SW 1271 (cell line): ENCODE measurements around the gene NEUROD2.

Source experiments
- DNase-seq, 2 experiments: peaks; one replicate each; lab custom pipeline; 2025; lab: John Stamatoyannopoulos, UW

NEUROD2 gene

DNA sequence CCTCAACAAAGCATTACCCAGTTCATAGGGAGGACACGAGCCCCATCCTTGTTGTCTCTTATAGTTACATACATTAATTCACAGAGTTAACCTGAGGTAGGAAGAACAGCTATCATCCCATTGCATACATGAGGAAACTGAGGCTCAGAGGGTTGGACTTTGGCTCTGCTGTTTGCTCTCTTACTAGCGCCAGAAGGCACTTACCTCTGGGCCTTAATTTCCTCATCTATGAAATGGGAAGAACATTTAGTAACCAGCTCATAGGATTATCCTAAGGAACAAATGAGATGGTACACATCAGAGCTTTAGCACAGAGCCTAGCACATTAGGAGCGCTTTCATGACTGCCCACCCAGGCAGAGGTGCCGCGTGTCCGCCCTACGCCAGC lies 27.6 kb downstream of the NEUROD2 start:
- DNase-seq = no peak

DNA sequence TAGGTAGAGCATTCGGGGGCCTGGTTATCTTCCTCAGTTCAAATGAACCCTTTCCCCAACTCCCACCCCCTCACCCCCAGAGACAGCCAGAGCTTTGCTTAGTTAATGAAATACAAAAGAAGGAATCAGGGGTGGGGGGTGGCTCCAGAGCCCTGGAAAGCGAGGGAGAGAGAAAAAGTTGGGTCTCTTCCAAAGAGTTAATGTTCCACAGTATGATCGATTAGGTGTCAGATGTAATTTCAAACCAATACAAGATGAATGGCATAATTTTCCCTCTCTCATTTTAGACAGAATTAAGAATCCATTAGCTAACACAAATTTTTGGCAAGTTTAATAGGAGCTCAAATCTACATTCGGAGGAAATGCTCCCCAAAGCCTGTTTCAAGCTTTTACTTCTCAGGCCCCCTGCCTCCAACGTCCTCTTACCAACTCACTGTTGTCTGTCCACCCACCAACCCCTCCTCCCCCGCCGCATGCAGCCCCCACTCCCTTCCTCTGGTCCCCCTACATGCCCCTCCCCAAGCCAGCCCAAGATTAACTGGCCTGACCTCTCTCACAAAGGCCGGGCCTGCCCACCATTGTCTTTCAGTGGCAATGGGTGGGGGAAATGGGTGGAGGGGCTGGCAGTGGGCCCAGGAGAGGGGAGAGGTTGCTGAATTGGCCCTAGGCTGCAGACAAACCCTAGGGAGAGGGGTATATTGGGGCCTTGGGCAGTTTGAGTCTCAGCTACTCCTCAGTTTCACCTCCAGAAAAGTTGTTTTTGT lies 28.2 kb downstream of the NEUROD2 start:
- DNase-seq = no peak

DNA sequence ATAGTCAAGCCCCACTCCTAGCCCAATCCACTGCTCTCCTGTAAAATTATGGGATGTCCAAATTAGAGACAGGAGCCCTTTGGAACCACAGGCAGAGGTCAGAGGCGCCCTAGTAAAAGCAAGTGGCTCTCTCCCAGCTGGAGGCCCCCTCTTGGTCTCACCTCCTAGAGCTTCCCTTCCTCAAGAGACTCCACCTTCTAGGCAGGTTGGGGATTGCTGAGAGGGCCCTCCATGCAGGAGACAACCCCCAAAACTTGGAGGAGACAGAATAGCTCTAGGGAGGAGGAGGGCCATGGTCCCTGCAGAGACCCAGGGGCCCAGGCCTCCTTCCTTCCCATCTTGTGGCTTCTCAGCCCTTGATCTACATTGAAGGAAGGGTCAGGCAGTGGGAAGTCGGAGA lies 29.4 kb downstream of the NEUROD2 start:
- DNase-seq = no peak

DNA sequence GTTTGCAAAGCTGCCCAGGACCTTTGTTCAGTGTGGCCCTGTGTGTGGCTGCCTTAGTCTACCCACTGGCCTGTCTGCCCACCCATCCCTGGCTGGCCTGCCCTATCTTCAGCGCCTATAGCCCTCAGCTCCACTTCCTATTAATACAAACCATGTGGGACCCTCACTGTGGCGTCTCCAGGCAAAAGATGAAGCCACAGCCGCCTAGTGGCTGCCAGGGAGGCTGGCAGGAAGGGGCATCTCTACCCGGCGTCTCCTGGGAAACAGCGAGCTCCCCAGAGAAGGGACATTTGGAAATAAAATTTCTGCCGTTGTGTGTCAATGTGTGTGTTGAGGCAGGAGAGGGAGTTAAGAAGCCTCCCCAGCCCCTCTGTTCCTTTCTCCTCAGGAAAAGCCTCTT lies 31.5 kb downstream of the NEUROD2 start:
- DNase-seq = no peak

DNA sequence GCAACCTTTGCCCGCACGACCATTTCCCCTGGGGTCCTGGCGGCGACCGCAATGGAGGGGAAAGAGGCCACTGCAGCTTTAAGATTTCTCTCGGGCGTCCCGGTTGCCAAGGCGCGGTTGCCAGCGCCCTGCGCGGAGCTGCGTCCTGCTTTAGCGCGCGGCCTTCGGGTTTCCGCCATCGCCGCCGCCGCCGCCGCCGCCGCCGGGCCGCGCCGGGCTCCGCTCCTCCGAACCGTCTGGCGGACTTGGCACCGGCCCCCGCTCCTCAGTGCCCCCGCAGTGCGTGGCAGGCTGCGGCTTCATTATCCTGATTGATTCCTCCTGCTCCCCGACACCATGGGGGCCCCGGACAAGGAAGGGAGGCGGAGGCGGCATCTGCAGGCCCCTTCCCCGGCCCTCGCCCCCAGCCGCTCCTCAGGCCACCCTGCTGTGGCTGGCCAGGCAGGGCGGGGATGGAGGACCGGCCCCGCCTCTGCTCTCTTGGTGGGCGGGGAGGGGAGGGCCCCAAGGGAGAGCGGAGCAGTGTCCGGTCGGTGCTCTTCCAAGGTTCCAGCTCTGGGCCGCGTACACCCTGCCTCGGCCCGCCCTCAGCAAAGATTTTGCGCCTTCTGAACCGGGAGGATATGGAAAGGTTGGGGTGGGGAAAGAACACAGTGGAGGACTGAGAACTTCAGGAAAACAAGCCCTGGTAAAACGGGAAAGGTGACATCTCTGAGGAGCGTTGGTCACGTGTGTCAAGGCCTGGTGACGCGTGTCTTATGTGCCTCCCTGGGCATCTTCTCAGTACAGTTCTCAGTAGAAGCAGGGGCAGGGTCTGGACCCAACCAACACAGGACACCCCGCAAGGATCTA lies 34.0 kb downstream of the NEUROD2 start:
- peak; percentile 38 to 72 for DNase-seq

DNA sequence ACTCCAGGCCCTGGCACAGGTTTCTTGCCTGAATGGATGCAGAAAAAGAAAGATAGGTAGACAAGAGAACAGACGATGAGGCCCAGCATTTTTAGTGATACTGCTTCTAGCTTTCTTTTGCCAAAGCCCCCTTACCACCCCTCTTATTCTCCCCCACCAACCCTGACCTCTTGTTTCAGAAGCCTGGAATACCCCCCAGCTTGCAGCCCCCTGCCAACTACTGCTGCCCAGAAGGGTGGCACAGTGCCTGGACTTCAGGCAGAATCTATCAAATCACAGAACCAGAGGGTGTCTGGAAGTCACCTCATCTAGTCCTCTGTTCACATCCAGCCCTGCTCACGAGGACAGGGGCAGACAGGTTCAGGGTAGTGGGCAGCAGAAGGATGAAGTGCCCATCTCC lies 35.6 kb downstream of the NEUROD2 start:
- no peak for DNase-seq

DNA sequence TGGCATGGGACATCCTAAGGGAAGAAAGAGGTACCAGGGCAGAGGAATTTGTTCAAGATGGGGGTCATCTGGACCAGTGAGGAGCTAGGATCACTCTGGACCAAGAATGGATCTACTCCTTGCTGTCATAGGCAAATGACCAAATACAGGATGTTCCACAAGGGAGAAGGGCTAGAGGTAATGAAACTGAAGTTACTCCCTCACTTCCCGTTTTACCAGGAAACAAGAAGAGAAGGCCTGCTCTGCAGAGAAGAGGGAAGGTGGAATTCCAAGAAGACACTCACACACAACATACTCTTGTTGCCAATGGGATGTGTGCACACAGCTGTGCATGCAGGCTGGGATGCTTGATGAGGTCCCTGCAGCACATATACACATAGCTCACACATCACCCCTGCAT lies 38.6 kb downstream of the NEUROD2 start:
- no peak for DNase-seq

DNA sequence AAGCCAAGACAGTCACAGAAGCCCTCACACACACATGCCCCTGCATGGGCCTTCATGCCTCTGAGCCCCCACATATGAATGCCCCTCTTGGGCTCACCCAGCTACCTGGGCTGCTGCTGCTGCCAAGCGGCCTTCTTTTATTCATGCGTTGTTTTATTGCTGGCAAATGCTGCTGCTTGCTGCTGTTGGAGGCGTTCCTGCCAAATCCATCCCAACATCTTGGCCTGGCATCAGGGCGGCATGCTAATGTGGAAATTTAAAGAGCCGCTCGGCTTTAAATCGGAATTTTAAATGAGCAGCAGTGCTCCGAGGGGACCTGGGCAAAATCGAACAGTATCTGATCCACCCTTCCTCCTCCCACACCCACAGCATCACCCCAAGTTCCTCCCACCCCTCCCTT lies 39.0 kb downstream of the NEUROD2 start:
- no peak for DNase-seq

DNA sequence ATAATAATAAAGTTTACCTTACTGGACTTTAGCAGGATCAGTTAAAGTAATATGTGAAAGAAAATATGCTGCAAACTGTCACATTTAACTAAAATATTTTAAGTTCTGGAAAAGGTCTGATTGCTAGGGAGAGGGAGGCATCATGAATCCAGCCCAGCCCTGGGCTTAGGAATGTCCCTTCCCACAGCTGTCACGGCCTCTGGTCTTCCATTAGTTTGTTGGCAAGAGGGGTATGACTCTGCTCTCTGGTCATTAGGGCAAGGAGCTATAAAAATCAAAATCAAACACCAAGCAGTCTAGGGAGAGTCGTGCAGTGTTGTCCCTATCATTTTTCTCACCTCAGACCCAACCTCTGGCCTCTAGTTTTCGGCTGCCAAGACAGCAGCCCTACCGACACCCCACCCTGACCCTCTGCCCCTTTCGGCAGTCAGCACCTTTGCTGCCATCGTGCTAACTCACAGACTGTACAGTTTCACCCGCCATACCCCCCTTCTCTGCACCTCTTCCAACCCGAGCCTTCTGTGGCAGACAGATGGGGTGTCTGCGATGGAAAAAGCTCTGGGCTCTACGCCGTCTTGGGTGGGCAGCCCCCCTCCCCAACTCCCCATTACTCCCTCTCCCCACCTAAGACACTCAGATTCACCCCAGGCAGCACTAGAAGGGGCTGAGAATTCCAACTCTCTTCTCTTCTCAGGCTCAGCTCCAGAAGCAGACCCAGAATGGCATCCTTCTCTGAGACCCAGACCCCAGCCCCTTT lies 41.4 kb downstream of the NEUROD2 start:
- DNase-seq = no peak

DNA sequence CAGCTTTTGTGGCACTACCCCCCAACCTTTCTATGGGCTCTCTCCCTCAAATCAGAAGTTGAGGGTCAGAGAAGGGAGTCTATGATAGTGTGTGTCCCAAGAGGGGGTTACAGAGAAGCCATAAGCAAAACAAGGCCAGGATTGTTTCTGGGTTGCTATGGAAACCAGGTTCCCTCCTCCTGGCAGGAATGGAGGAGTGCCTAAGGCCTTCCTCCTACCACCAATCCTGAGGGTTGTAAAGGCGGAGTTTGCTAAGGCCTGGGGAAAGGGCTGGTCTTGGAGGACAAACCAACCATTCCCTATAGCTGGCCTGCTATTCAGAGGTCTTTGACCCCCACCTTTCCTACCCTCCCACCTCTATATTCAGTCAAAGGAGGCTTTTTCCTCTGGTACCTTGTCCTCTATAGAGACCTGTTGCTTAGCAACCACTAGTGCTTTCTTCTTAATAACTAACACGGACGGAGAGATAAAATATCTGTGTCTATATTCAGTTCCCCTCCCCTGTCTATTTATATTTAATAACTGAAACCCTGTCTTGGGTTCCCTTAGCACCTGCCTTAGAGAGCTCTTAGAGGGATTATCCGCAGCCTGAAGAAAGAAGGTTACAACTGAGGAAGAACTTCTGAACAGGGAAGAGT lies 43.4 kb downstream of the NEUROD2 start:
- DNase-seq = no peak

DNA sequence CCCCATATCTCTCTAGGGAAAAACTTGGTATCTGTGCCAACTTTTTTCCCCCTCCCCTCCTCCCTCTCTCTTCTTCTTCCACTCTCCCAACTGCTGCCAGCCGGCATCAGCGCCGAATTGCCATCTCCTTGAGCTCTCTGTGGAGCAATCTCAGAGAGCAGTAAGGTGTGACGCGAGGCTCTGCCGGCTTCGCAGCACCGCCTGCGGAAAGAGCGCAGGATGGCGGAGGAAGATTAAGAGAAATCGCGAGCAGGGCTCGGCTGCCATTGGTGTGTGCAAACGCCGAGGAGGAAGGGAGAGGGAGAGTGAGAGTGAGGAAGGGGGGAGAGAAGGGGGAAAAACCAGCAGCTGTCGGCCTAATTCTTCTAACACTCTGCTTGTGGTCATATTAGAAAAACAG lies 44.2 kb downstream of the NEUROD2 start:
- DNase-seq = no peak

DNA sequence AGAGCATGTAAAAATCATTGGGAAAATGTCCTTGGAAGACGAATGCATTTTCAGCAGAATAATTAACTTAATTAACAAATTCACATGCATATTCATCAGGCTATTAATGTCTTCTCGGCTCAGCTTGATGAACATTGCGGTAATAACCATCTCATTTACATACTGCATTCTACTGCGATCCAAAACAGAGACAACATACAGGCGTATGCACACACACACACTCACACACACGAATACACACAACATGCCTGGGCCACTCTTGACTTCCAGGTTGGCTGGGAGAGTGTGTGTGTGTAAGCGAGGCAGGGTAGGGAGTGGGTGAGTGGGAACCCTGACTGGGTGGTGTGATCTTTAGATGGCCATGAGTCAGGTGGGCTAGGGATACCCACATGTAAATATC lies 44.7 kb downstream of the NEUROD2 start:
- DNase-seq = no peak

DNA sequence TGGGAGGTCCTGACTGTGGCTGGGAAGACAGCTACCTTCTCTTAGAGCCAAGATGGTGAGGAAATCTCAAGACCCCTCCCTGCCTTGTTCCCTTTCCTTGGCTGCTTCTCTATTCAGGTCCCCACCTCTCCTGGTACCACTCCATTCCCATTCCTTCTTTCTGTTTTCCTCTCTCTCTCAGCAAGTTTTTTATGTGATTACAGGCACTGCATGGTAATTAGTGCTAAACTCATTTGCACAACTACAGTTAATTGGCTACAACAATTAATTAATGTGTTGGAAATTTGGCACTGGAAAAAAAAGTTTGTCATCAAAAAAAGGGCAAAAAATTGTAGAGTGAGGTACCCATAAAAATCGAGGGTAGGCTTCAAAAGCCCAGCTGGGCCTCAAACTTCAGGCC lies 45.3 kb downstream of the NEUROD2 start:
- no peak for DNase-seq

DNA sequence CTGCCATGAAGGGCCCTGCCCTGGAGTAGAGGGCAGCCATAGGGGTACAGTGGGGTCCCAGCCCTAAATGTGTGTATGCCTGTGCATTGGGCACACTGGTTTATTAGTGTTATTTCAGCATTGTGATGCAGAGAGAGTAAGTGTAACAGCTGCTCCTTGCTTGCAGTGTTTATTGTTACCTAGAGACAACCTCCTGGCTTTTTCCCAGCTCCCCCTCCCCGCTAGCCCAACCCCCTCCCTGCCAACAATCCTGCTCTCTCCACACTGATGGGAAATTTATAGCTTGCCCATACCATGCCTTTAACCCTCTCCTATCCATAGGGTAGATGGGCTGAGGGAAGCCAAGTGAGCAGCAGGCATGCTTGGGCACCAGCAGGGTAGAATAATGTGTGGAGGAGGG lies 51.3 kb downstream of the NEUROD2 start:
- no peak for DNase-seq

DNA sequence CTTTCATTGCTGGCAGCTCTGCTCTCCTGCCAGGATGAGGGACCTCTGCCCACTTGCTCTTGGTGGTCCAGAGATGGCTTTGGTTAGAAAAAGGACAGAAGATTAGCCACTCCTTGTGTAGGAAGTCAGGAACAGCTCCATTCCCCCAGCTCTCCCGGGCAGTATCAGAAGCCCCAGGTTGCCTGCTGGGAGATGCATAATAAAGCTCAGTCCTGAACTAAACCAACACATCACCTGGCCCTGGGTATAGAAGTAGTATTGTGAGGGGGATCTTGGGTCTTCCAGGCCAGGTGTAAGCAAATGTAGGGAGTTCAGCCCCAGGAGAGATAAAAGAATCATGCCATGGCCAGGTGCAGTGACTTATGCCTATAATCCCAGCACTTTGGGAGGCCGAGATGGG lies 52.4 kb downstream of the NEUROD2 start:
- no peak for DNase-seq
